Esophagus muscularis mucosa (tissue), 3 donors: Measurements from ENCODE around the gene PLEKHG4B.

Source experiments
- CTCF ChIP-seq, 3 experiments: fragments of 200-600 bp in 2 of 3; fragments of 450-650 bp in 1 of 3; sonication (generic) in 2 of 3; IDR thresholded peaks; one replicate each; pipeline ENCODE4 v1.5.1; 2017 to 2019; ENCODE audit warnings: antibody characterized with exemption in 3 of 3, mild to moderate bottlenecking in 2 of 3, moderate library complexity in 1 of 3
- POLR2A ChIP-seq: fragments of 450-650 bp; IDR thresholded peaks from one replicate; pipeline ENCODE4 v1.6.1; 2017; ENCODE audit warnings: antibody characterized with exemption, moderate library complexity, mild to moderate bottlenecking, low read depth

DNA sequence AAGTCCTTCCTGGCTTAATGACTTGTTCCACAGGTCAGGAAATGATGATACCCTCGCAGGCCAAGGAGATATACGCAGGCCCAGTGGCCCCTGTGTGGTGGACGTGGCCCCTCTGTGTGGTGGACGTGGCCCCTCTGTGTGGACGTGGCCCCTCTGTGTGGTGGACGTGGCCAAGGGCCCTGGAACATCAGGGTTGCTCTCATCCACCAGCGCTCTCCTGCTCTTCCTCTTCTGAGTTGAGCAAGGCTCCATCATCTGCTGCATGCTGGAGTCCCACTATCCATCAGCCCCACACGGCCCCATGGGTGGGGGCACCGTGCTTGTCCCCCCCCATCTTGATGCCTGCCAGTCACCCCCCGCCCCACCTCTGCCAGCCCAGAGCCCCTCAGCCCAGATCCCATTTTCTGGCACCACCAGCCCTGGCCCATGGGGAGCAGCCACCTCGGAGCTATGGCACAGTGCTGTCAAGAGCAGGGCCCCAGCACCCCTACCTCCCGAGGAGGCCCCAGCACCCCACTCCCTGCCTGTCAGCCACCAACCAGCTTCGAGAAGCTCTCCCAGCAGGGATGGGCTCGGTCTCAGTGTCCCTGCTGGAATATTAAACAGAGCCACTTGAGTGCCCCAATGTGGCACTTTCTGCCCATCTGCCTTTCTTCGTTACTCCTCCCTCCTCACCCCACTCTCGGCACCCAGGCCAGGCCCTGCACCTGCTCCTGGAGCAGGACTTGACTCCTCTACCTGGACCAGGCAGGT is 107.4 kb downstream of the PLEKHG4B start:
- no peak for TF ChIP-seq CTCF (IDR thresholded peaks at IDR 0.05)
- TF ChIP-seq POLR2A = no peak
